LNCaP clone FGC (cell line): ENCODE results near the gene CENPX.

Source experiments
- DNase-seq: peaks from one replicate; pipeline ENCODE4 v3.0.0-alpha.2; 2011; ENCODE audit warnings: low read depth
- H3K4me3 ChIP-seq: 2 replicates; pipeline ENCODE4 v1.5.1; 2011; ENCODE audit warnings: mild to moderate bottlenecking, low read depth, low read length, control low read depth
- CTCF ChIP-seq: IDR thresholded peaks from 2 replicates; pipeline ENCODE4 v1.5.1; 2012; ENCODE audit warnings: mild to moderate bottlenecking; ENCODE audit not compliant: control insufficient read depth, insufficient read depth; ENCODE audit errors: extremely low read depth

CENPX gene

GRCh38 chr17:82008941-82009405, 13.7 kb downstream of the CENPX start:
- DNase-seq, result no peak
- no peak for TF ChIP-seq CTCF
- no peak overlapping the region for H3K4me3 ChIP-seq

- no peak overlapping the region for H3K4me3 ChIP-seq
- no peak for TF ChIP-seq CTCF
- DNase-seq, result no peak
These were observed 14.3 kb downstream of the CENPX start for GRCh38 chr17:82008258-82008940.

GRCh38 chr17:82007495-82008257, 15.0 kb downstream of the CENPX start:
- TF ChIP-seq CTCF, result no peak
- no peak for DNase-seq
- no peak overlapping the region for H3K4me3 ChIP-seq

DNA sequence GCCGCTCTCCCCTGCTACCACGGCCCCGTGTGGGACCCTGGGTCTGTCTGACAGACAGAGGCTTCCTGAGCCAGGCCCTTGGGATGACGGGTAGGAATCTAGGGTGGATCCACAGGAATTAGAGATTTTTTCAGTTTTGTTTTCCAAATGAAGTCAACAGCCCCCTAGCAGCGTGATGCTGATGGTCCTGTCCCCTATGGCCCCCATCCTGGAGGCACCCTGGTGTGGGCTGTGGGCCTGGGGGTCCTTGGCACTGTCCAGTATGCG, 15.5 kb downstream of the CENPX start:
- no peak overlapping the region for H3K4me3 ChIP-seq
- DNase-seq, result no peak
- TF ChIP-seq CTCF, result no peak

GRCh38 chr17:82006468-82007227, 16.0 kb downstream of the CENPX start:
- TF ChIP-seq CTCF, result no peak
- DNase-seq, result no peak
- H3K4me3 ChIP-seq, result no peak overlapping the region

- no peak for TF ChIP-seq CTCF
These were observed 16.9 kb downstream of the CENPX start for GRCh38 chr17:82005701-82006348.

More at GRCh38 chr17:82005701-82006348, 16.9 kb downstream of the CENPX start:
- no peak for DNase-seq
- no peak overlapping the region for H3K4me3 ChIP-seq
